ENCODE results near the gene TUBB4B. TPM values are rescaled to one million over a fixed set of nuclear protein-coding genes. Genes with fewer than 3 reads are reported as not detected.
A peak's percentile ranks its signal among the peaks of the same experiment; 100 is the strongest.

TUBB4B gene
- total RNA-seq, 1 donor from 2014 or later = 312 TPM

DNA sequence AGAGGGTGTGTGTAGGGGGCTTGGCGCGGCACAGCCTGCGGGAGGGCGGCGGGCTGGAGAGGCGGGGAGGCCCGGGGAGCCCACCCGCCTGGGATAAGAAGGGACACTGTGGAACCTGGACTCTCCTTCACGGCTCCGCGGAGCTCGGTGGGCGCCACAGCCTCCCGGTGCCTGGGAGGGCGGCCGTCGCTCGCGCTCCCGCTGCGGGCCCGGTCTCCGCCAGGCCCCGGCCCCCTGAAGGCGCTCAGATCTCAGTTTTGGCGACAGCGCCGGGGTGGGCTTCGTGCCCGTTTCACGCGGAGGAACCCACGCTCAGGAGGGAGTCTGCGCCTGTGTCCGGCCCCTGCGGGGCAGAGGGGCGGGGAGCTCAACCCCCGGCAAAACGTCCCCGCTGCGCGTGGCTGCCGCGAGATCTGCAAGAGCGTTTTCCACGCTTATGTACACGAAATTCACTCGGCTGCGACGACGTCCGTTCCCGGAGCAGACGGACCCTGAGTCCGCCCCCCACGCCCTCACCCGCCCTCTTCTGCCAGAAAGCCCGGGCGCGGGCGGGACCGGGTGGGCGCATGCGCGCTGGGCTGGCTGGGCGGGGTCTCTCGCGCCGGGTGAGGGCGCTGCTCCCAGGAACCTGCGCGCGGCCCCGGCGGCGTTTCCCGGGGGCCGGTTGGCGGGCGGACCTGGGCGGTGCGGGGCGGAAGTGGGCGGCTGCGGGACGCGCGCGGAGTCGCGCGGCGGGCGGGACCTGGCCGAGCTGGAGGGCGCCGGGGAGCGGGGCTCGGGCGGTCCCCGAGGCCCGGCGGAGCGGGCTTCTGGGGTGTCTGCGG lies 13.7 kb downstream of the TUBB4B start, which contains the start of gene NELFB:
TSS of gene NELFB (plus strand) at position 704 of the 824 bp plus-strand sequence.
- TF ChIP-seq POLR2A (IDR thresholded peaks at IDR 0.05) (peak in 1 of 2 donors; percentile 36), POLR2AphosphoS5 (IDR thresholded peaks at IDR 0.05; ENCODE audit: insufficient read depth in 1 of 2, low read depth in 1 of 2) (peak in 1 of 2 donors; percentile 82)
- TF ChIP-seq, protein P1, sequence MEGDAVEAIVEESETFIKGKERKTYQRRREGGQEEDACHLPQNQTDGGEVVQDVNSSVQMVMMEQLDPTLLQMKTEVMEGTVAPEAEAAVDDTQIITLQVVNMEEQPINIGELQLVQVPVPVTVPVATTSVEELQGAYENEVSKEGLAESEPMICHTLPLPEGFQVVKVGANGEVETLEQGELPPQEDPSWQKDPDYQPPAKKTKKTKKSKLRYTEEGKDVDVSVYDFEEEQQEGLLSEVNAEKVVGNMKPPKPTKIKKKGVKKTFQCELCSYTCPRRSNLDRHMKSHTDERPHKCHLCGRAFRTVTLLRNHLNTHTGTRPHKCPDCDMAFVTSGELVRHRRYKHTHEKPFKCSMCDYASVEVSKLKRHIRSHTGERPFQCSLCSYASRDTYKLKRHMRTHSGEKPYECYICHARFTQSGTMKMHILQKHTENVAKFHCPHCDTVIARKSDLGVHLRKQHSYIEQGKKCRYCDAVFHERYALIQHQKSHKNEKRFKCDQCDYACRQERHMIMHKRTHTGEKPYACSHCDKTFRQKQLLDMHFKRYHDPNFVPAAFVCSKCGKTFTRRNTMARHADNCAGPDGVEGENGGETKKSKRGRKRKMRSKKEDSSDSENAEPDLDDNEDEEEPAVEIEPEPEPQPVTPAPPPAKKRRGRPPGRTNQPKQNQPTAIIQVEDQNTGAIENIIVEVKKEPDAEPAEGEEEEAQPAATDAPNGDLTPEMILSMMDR (IDR thresholded peaks at IDR 0.05) = no peak
- intact Hi-C loops (cut with DNase I) = no loop called here
- Histone ChIP-seq H3K27me3 (no peaks in the 10 kb centered on the region), H3K9me3 (no peaks in the 10 kb centered on the region), H3K36me3 (peaks cover 0 to 19% of the 10 kb centered on the region in 2 donors), H3K4me1 (peaks cover 27% of the 10 kb centered on the region), H3K27ac (peak within 1 kb of the TSS; percentile 52), H3K4me3 (peak within 1 kb of the TSS; percentile 78 to 88)
- DNase-seq (ENCODE audit: extremely low spot score in 2 of 2) = no peak

DNA sequence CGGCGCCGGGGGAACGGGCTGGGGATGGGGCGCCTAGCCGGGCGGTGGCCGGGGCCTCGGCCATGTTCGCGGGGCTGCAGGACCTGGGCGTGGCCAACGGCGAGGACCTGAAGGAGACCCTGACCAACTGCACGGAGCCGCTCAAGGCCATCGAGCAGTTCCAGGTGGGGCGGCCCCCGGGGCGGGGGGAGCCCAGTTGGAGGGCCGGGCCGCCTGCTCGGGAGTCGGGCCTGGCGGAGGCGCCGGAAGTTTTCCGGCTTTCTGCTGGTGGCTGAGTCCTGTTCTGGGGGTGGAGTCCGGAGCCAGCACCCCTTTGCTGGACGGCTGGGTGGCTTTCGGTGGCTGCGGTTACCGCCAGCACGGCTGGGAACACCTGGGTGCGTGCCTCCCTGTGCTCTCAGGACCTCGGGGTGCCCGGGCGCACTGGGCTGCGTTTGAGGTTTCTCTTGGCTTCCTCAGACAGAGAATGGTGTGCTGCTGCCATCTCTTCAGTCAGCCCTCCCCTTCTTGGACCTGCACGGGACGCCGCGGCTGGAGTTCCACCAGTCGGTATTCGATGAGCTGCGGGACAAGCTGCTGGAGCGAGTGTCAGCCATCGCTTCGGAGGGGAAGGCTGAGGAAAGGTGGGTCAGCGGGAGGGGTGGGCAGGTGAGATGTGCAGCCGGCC lies 14.5 kb downstream of the TUBB4B start:
- Histone ChIP-seq H3K4me3 (peak overlapping the region; percentile 78 to 88), H3K27ac (peak overlapping the region; percentile 52), H3K36me3 (peaks cover 0 to 19% of the 10 kb centered on the region in 2 donors), H3K27me3 (no peaks in the 10 kb centered on the region), H3K4me1 (peaks cover 27% of the 10 kb centered on the region), H3K9me3 (no peaks in the 10 kb centered on the region)
- no peak for DNase-seq (ENCODE audit: extremely low spot score in 2 of 2)
- intact Hi-C loops (cut with DNase I) = no loop called here
- TF ChIP-seq POLR2AphosphoS5 (IDR thresholded peaks at IDR 0.05; ENCODE audit: insufficient read depth in 1 of 2, low read depth in 1 of 2) = no peak
- TF ChIP-seq, protein P1 (IDR thresholded peaks at IDR 0.05) = no peak
- TF ChIP-seq POLR2A (IDR thresholded peaks at IDR 0.05) = peak in 1 of 2 donors; percentile 0

DNA sequence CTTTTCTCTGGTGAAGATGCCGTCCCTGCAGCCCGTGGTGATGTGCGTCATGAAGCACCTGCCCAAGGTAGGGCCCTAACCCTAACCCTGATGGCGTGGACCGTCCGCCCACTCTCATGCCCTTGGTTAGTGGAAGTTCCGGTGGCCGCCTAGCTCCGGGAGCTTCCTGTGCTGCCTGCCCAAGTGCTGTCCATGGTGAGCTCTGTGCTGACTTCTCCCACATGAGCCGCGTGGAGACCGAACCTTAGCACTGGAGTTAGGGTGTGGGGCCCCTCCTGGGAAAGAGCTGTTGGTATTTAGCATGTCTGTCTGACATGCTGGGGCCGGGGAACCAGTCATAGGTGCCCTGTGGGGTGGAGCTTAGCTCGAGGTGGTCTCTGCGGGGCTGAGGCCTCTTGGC lies 15.3 kb downstream of the TUBB4B start:
- Histone ChIP-seq H3K9me3 (no peaks in the 10 kb centered on the region), H3K27ac (no peak overlapping the region), H3K36me3 (peaks cover 0 to 19% of the 10 kb centered on the region in 2 donors), H3K4me1 (peaks cover 27% of the 10 kb centered on the region), H3K4me3 (peak overlapping the region; percentile 78 to 88), H3K27me3 (no peaks in the 10 kb centered on the region)
- TF ChIP-seq POLR2AphosphoS5 (IDR thresholded peaks at IDR 0.05; ENCODE audit: insufficient read depth in 1 of 2, low read depth in 1 of 2) (no peak), POLR2A (IDR thresholded peaks at IDR 0.05) (no peak)
- TF ChIP-seq, protein P1 (IDR thresholded peaks at IDR 0.05) = no peak
- no peak for DNase-seq (ENCODE audit: extremely low spot score in 2 of 2)
- intact Hi-C loops (cut with DNase I) = no loop called here

DNA sequence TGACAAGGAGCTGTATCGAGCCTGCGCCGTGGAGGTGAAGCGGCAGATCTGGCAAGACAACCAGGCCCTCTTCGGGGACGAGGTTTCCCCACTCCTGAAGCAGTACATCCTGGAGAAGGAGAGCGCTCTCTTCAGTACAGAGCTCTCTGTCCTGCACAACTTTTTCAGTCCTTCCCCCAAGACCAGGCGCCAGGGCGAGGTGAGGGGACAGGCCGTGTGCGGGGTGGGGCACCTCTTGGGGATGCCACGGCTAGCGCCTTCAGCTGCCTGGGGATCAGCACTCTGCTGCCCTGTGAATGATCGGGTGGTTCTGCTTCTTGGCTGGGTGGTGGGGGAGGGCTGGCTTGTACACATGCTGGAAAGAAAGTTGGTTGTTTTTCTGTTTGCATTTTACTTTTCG lies 15.8 kb downstream of the TUBB4B start:
- DNase-seq (ENCODE audit: extremely low spot score in 2 of 2) = no peak
- Histone ChIP-seq H3K4me3 (peak overlapping the region in 1 of 2 donors; percentile 88), H3K27me3 (no peaks in the 10 kb centered on the region), H3K27ac (no peak overlapping the region), H3K9me3 (no peaks in the 10 kb centered on the region), H3K4me1 (peaks cover 27% of the 10 kb centered on the region), H3K36me3 (peaks cover 0 to 19% of the 10 kb centered on the region in 2 donors)
- intact Hi-C loops (cut with DNase I) = no loop called here
- TF ChIP-seq, protein P1 (IDR thresholded peaks at IDR 0.05) = no peak
- TF ChIP-seq POLR2A (IDR thresholded peaks at IDR 0.05) = no peak
- TF ChIP-seq POLR2AphosphoS5 (IDR thresholded peaks at IDR 0.05; ENCODE audit: insufficient read depth in 1 of 2, low read depth in 1 of 2) = no peak

All from vagina (tissue), 2 donors.